DND-41 (cell line): Measurements from ENCODE around the gene ABLIM2.

Experiments
- ATAC-seq: fragments of 200-7000 bp; cut with Tn5 transposase; 3 replicates; pipeline ENCODE4 v1.9.1; 2021; ENCODE audit warnings: low read depth; ENCODE audit not compliant: insufficient read depth
- DNase-seq: peaks from one replicate; pipeline ENCODE4 v3.0.0-alpha.2; 2020
- H2AFZ ChIP-seq: 2 replicates; pipeline ENCODE4 v1.6.0; 2012; ENCODE audit warnings: low read depth, low read length
- H3K27ac ChIP-seq: 2 replicates; pipeline ENCODE4 v1.5.1; 2012; ENCODE audit warnings: low read length, inconsistent platforms
- H3K27me3 ChIP-seq: fragments of 200-600 bp; sonication (generic); 2 replicates; pipeline ENCODE4 v1.6.0; 2012; ENCODE audit warnings: low read length, mild to moderate bottlenecking, inconsistent platforms; ENCODE audit not compliant: insufficient read depth, poor library complexity
- H3K36me3 ChIP-seq: 2 replicates; pipeline ENCODE4 v1.5.1; 2012; ENCODE audit warnings: low read length, inconsistent platforms; ENCODE audit not compliant: insufficient read depth
- H3K4me1 ChIP-seq: 2 replicates; pipeline ENCODE4 v1.5.1; 2012; ENCODE audit warnings: mild to moderate bottlenecking, low read length; ENCODE audit not compliant: insufficient read depth
- H3K4me2 ChIP-seq: 2 replicates; pipeline ENCODE4 v1.6.0; 2012; ENCODE audit warnings: mild to moderate bottlenecking, moderate library complexity, low read length, inconsistent platforms; ENCODE audit not compliant: insufficient read depth
- H3K4me3 ChIP-seq, 2 experiments: fragments of 200-600 bp in 1 of 2; shearing (Covaris generic) in 1 of 2; 2 replicates each; pipeline ENCODE4 v1.5.1; 2012 to 2016; ENCODE audit warnings: inconsistent platforms in 2 of 2, low read length in 2 of 2, mild to moderate bottlenecking in 2 of 2, low read depth in 1 of 2, moderate library complexity in 1 of 2
- H3K79me2 ChIP-seq: 2 replicates; pipeline ENCODE4 v1.6.0; 2012; ENCODE audit warnings: low read length, inconsistent platforms; ENCODE audit not compliant: insufficient read depth
- H3K9ac ChIP-seq: 2 replicates; pipeline ENCODE4 v1.6.0; 2012; ENCODE audit warnings: low read depth, mild to moderate bottlenecking, inconsistent platforms, low read length, moderate library complexity
- H3K9me3 ChIP-seq: 2 replicates; pipeline ENCODE4 v1.5.1; 2012; ENCODE audit warnings: low read length, moderate library complexity, mild to moderate bottlenecking, inconsistent platforms; ENCODE audit not compliant: insufficient read depth, severe bottlenecking
- H4K20me1 ChIP-seq: 2 replicates; pipeline ENCODE4 v1.6.0; 2012; ENCODE audit warnings: low read length; ENCODE audit not compliant: insufficient read depth
- CTCF ChIP-seq: IDR thresholded peaks from 2 replicates; pipeline ENCODE4 v1.5.1; 2012; ENCODE audit warnings: borderline replicate concordance, low read length, moderate library complexity, mild to moderate bottlenecking; ENCODE audit not compliant: poor library complexity, severe bottlenecking; ENCODE audit errors: extremely low read depth
- EZH2 ChIP-seq: IDR thresholded peaks from 3 replicates; pipeline ENCODE4 v1.6.1; 2012; ENCODE audit warnings: borderline replicate concordance, low read depth, mild to moderate bottlenecking, moderate library complexity, low read length, inconsistent platforms; ENCODE audit not compliant: severe bottlenecking

The ABLIM2 gene

GRCh38 chr4:8112672-8113071 lies 45.9 kb downstream of the ABLIM2 start:
- H3K9me3 ChIP-seq, result no peaks in the 10 kb centered on the region
- H3K27ac ChIP-seq, result no peak overlapping the region
- H3K4me1 ChIP-seq, result no peaks in the 10 kb centered on the region
- H3K27me3 ChIP-seq, result no peaks in the 10 kb centered on the region
- no peaks in the 10 kb centered on the region for H3K79me2 ChIP-seq
- H4K20me1 ChIP-seq, result peaks cover 6% of the 10 kb centered on the region; the same call in 1 of the 2 replicates
- no peak for DNase-seq
- no peak overlapping the region for H2AFZ ChIP-seq
- ATAC-seq, result no peak
- no peak for TF ChIP-seq EZH2
- no peak for TF ChIP-seq CTCF
- no peak overlapping the region for H3K9ac ChIP-seq
- no peaks in the 10 kb centered on the region for H3K36me3 ChIP-seq
- H3K4me2 ChIP-seq, result no peak overlapping the region
- H3K4me3 ChIP-seq, result no peak overlapping the region

GRCh38 chr4:8112036-8112576 lies 46.5 kb downstream of the ABLIM2 start:
- Histone ChIP-seq H3K27me3 (no peaks in the 10 kb centered on the region), H3K9ac (no peak overlapping the region), H3K4me3 (no peak overlapping the region), H3K27ac (no peak overlapping the region), H3K9me3 (no peaks in the 10 kb centered on the region), H3K4me2 (no peak overlapping the region), H3K79me2 (no peaks in the 10 kb centered on the region), H3K36me3 (no peaks in the 10 kb centered on the region), H4K20me1 (peaks cover 6% of the 10 kb centered on the region; the same call in 1 of the 2 replicates), H2AFZ (no peak overlapping the region), H3K4me1 (no peaks in the 10 kb centered on the region)
- DNase-seq (no peak), ATAC-seq (no peak)
- TF ChIP-seq CTCF, result no peak
- no peak for TF ChIP-seq EZH2

- ATAC-seq (no peak), DNase-seq (no peak)
- Histone ChIP-seq H2AFZ (no peak overlapping the region), H3K4me2 (no peak overlapping the region), H3K27me3 (no peaks in the 10 kb centered on the region), H3K9ac (no peak overlapping the region), H3K79me2 (no peaks in the 10 kb centered on the region), H4K20me1 (peaks cover 6% of the 10 kb centered on the region; the same call in 1 of the 2 replicates), H3K27ac (no peak overlapping the region), H3K9me3 (no peaks in the 10 kb centered on the region), H3K4me1 (no peaks in the 10 kb centered on the region), H3K36me3 (no peaks in the 10 kb centered on the region), H3K4me3 (no peak overlapping the region)
- TF ChIP-seq EZH2 (no peak), CTCF (no peak)
Observed at GRCh38 chr4:8110071-8110986, 48.3 kb downstream of the ABLIM2 start.
